Measurements from ENCODE around the gene OPCML. TPM values are rescaled to one million over a fixed set of nuclear protein-coding genes. Genes with fewer than 3 reads are reported as not detected.

OPCML gene
- total RNA-seq, 4 donors from 2014 or later, result 0.15 TPM; not detected in 3

GRCh38 chr11:132771746-132772145 is 760.6 kb downstream of the OPCML start:
- Histone ChIP-seq H3K9me3 (no peaks in the 10 kb centered on the region), H3K27ac (no peak overlapping the region), H3K4me1 (no peaks in the 10 kb centered on the region), H3K4me3 (no peak overlapping the region), H3K27me3 (no peaks in the 10 kb centered on the region), H3K36me3 (no peaks in the 10 kb centered on the region)
- 80% methylated on average over 5 of the region's 5 CpGs for WGBS
- no peak for DNase-seq (ENCODE audit: low spot score in 2 of 2)
- TF ChIP-seq EP300 (IDR thresholded peaks at IDR 0.05), result no peak
- no peak for TF ChIP-seq CTCF (IDR thresholded peaks at IDR 0.05)
- no peak for TF ChIP-seq POLR2A (IDR thresholded peaks at IDR 0.05)
- no peak for TF ChIP-seq POLR2AphosphoS5 (IDR thresholded peaks at IDR 0.05)

- H3K36me3 ChIP-seq, result no peaks in the 10 kb centered on the region
- DNase-seq (ENCODE audit: low spot score in 2 of 2), result no peak
- H3K9me3 ChIP-seq, result no peaks in the 10 kb centered on the region
- TF ChIP-seq CTCF (IDR thresholded peaks at IDR 0.05), result no peak
- TF ChIP-seq POLR2AphosphoS5 (IDR thresholded peaks at IDR 0.05), result no peak
- no peak for TF ChIP-seq EP300 (IDR thresholded peaks at IDR 0.05)
- TF ChIP-seq POLR2A (IDR thresholded peaks at IDR 0.05), result no peak
- 38% methylated on average over 7 of the region's 7 CpGs for WGBS
- no peak overlapping the region for H3K27ac ChIP-seq
- no peaks in the 10 kb centered on the region for H3K4me1 ChIP-seq
- H3K27me3 ChIP-seq, result no peaks in the 10 kb centered on the region
- no peak overlapping the region for H3K4me3 ChIP-seq
These were observed 761.3 kb downstream of the OPCML start for GRCh38 chr11:132770829-132771530.

- H3K36me3 ChIP-seq, result no peaks in the 10 kb centered on the region
These were observed 768.8 kb downstream of the OPCML start for GRCh38 chr11:132763503-132763902.

GRCh38 chr11:132755934-132756333 is 776.4 kb downstream of the OPCML start:
- Histone ChIP-seq H3K27ac (no peak overlapping the region), H3K4me1 (no peaks in the 10 kb centered on the region), H3K9me3 (no peaks in the 10 kb centered on the region), H3K36me3 (no peaks in the 10 kb centered on the region), H3K27me3 (no peaks in the 10 kb centered on the region), H3K4me3 (no peak overlapping the region)
- TF ChIP-seq POLR2A (IDR thresholded peaks at IDR 0.05) (no peak), POLR2AphosphoS5 (IDR thresholded peaks at IDR 0.05) (no peak), CTCF (IDR thresholded peaks at IDR 0.05) (no peak), EP300 (IDR thresholded peaks at IDR 0.05) (no peak)
- 87% methylated on average over 5 of the region's 5 CpGs for WGBS
- no peak for DNase-seq (ENCODE audit: low spot score in 2 of 2)

More at GRCh38 chr11:132763503-132763902, 768.8 kb downstream of the OPCML start:
- Histone ChIP-seq H3K9me3 (peaks cover 5% of the 10 kb centered on the region), H3K27me3 (no peaks in the 10 kb centered on the region), H3K27ac (no peak overlapping the region), H3K4me3 (no peak overlapping the region), H3K4me1 (no peaks in the 10 kb centered on the region)
- no peak for TF ChIP-seq CTCF (IDR thresholded peaks at IDR 0.05)
- no peak for TF ChIP-seq POLR2A (IDR thresholded peaks at IDR 0.05)
- no peak for TF ChIP-seq EP300 (IDR thresholded peaks at IDR 0.05)
- no peak for TF ChIP-seq POLR2AphosphoS5 (IDR thresholded peaks at IDR 0.05)
- 96% methylated on average over 5 of the region's 5 CpGs for WGBS
- DNase-seq (ENCODE audit: low spot score in 2 of 2), result no peak

GRCh38 chr11:132751516-132752250 is 780.6 kb downstream of the OPCML start:
- Histone ChIP-seq H3K27me3 (no peaks in the 10 kb centered on the region), H3K9me3 (no peaks in the 10 kb centered on the region), H3K4me1 (no peaks in the 10 kb centered on the region), H3K36me3 (no peaks in the 10 kb centered on the region), H3K27ac (no peak overlapping the region), H3K4me3 (no peak overlapping the region)
- DNase-seq (ENCODE audit: low spot score in 2 of 2), result no peak
- TF ChIP-seq CTCF (IDR thresholded peaks at IDR 0.05) (no peak), EP300 (IDR thresholded peaks at IDR 0.05) (no peak), POLR2A (IDR thresholded peaks at IDR 0.05) (no peak), POLR2AphosphoS5 (IDR thresholded peaks at IDR 0.05) (no peak)
- WGBS, result 68% methylated on average over 3 of the region's 3 CpGs

Data from suprapubic skin (tissue), 4 donors.